Adrenal gland (tissue), 12 donors: ENCODE data around the gene BLNK. TPM values are rescaled to one million over a fixed set of nuclear protein-coding genes. Genes with fewer than 3 reads are reported as not detected.

Experiments used
- DNase-seq, 7 donors: peaks; one replicate each; pipeline ENCODE4 v3.0.0-alpha.2; 2019 to 2020
- H3K27ac ChIP-seq, 5 donors: fragments of 200-600 bp; sonication (generic) in 4 of 5; 1 replicate in 3 of 5; 2 replicates in 2 of 5; pipeline versions ENCODE4 v1.5.1 to v1.8.0; 2016 to 2020; ENCODE audit warnings: mild to moderate bottlenecking in 1 of 5
- H3K27me3 ChIP-seq: fragments of 200-600 bp; 2 replicates; pipeline ENCODE4 v1.8.0; 2021
- H3K36me3 ChIP-seq, 2 donors: fragments of 200-600 bp; replicated peaks in 1 of 2; 1 replicate in 1 of 2; 2 replicates in 1 of 2; pipeline versions ENCODE4 v1.5.1 to v1.8.0; 2018 to 2022
- H3K4me1 ChIP-seq, 2 donors: fragments of 200-600 bp; replicated peaks in 1 of 2; 1 replicate in 1 of 2; 2 replicates in 1 of 2; pipeline versions ENCODE4 v1.5.1 to v1.8.0; 2018 to 2021
- H3K4me3 ChIP-seq, 4 donors: fragments of 200-600 bp; sonication (generic) in 3 of 4; one replicate each; pipeline ENCODE4 v1.5.1; 2016 to 2018
- H3K9me3 ChIP-seq, 3 donors: fragments of 200-600 bp; sonication (generic) in 1 of 3; replicated peaks in 1 of 3; 1 replicate in 2 of 3; 2 replicates in 1 of 3; pipeline versions ENCODE4 v1.5.1 to v1.8.0; 2016 to 2021
- CTCF ChIP-seq, 6 experiments: fragments of 450-650 bp in 4 of 6; fragments of 200-600 bp in 2 of 6; sonication (generic) in 1 of 6; IDR thresholded peaks; 1 replicate in 5 of 6; 2 replicates in 1 of 6; pipeline versions ENCODE4 v1.5.1 to v1.8.0; 2016 to 2021; ENCODE audit warnings: antibody characterized with exemption in 6 of 6, mild to moderate bottlenecking in 2 of 6, moderate library complexity in 1 of 6
- POLR2A ChIP-seq, 2 donors: fragments of 450-650 bp; IDR thresholded peaks; one replicate each; pipeline ENCODE4 v1.6.1; 2017; ENCODE audit warnings: antibody characterized with exemption in 2 of 2, mild to moderate bottlenecking in 2 of 2, moderate library complexity in 1 of 2
- WGBS, 4 donors: extraction: QIAGEN DNeasy Blood & Tissue Kit in 2 of 4; methylation state at CpG; one replicate each; pipeline versions ENCODE4 v1.1.5 to v1.1.7; 2013 to 2017; 5-methylcytosine and 5-hydroxymethylcytosine counted together
- intact Hi-C, 2 donors: fragments of 100-400 bp; cut with DNase I; formaldehyde crosslinking; loops; one replicate each; pipeline versions ENCODE4 v1.14.1 to v1.15.0; 2022 to 2023
- polyA plus RNA-seq, 3 donors: library from polyadenylated mRNA; stranded (reverse); fragments of 200-250 nt in 2 of 3; fragments of 350-450 nt in 1 of 3; fragmentation: Illumina TruSeq in 1 of 3; extraction: RNeasy Lipid Tissue Mini Kit (QIAGEN cat#74804) in 1 of 3; gene quantifications; one replicate each; pipeline ENCODE4 v1.2.3, GENCODE V29; 2013 to 2014
- total RNA-seq, 9 donors: library from RNA; depleted of rRNA in 4 of 9; stranded (reverse); fragments of >200 nt in 4 of 9; fragments of 120-200 nt in 1 of 9; fragmentation: NEBNext Ultra II Directional in 1 of 9; extraction: Animal tissue kit (Norgen Biotek cat#: 25700) in 1 of 9; gene quantifications; one replicate each; pipeline versions ENCODE4 v1.1.0 to v1.2.4, GENCODE V29; 2013 to 2023
- donor health status: healthy with polysubstance abuse.
- donor health status: Bipolar disorder and iron deficiency.
- donor health status: DM: yes; HTN: yes; CAD: no.
- donor health status: DM: no; HTN: no; CAD: no.
- donor health status: DM: no; HTN: no; CAD: no.
- donor health status: DM: yes; HTN: yes; CAD: no.

Gene BLNK
- total and polyA plus RNA-seq, 12 donors: 0.72 to 8.5 (median 4.0) TPM

DNA sequence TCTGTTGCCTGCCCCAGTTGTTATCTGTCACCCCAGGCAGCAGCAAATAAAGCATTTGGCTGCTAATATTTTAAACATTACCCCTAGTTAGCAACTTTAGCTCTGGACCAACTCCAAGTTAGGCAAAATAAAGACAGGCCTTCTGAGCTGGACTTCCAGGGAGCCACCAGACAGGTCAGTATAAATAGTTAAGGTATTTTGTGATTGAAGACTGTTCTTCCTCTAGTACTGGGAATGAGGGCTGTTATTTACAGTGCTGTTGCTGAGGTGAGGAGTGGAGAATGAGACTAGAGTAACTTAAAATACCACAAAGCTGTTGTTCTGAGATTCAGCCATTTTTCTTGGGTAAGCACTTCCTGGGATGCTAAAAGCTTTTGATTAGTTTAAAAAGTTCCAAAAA lies 101.1 kb downstream of the BLNK start:
- H3K4me3 ChIP-seq: no peak overlapping the region
- TF ChIP-seq POLR2A (IDR thresholded peaks at IDR 0.05) (no peak), CTCF (IDR thresholded peaks at IDR 0.05) (no peak)
- H3K4me1 ChIP-seq: no peaks in the 10 kb centered on the region
- H3K36me3 ChIP-seq: no peaks in the 10 kb centered on the region
- H3K27me3 ChIP-seq: no peaks in the 10 kb centered on the region
- peaks cover 0 to 35% (median 25%) of the 10 kb centered on the region in 3 donors for H3K9me3 ChIP-seq
- intact Hi-C loops: no loop called here
- no peak for DNase-seq
- H3K27ac ChIP-seq: no peak overlapping the region

- TF ChIP-seq POLR2A (IDR thresholded peaks at IDR 0.05) (no peak), CTCF (IDR thresholded peaks at IDR 0.05) (no peak)
- no peak for DNase-seq
- Histone ChIP-seq H3K27me3 (no peaks in the 10 kb centered on the region), H3K4me1 (no peaks in the 10 kb centered on the region), H3K36me3 (no peaks in the 10 kb centered on the region), H3K4me3 (no peak overlapping the region), H3K27ac (no peak overlapping the region), H3K9me3 (peaks cover 0 to 28% (median 25%) of the 10 kb centered on the region in 3 donors)
- 75 to 84% (median 81%) methylated on average over 1 of the region's 1 CpG for WGBS, 4 donors
- intact Hi-C loops: no loop called here
Measured at GRCh38 chr10:96168546-96168945, 102.8 kb downstream of the BLNK start.

DNA sequence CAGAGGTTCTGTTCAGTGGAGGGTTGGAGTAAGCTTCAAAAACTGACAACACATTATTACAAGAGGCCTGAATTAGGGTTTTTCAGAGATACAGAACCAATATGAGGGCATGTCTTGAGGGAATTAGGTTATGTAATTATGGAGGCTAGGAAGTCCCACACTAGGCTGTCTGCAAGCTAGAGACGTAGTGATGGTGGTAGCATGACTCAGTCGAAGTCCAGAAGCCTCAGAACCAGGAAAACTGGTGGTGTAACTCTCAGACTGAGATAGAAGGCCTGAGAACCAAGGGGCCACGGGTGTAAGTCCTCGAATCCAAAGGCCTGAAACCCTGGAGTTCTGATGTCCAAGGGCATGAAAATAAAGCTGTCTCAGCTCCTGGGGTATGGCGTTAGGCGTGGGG lies 105.6 kb downstream of the BLNK start:
- 95 to 97% (median 97%) methylated on average over 6 of the region's 6 CpGs for WGBS, 4 donors
- no peaks in the 10 kb centered on the region for H3K4me1 ChIP-seq
- H3K27ac ChIP-seq: no peak overlapping the region
- no peak for DNase-seq
- H3K36me3 ChIP-seq: no peaks in the 10 kb centered on the region
- no peaks in the 10 kb centered on the region for H3K27me3 ChIP-seq
- H3K4me3 ChIP-seq: no peak overlapping the region
- intact Hi-C loops: no loop called here
- TF ChIP-seq POLR2A (IDR thresholded peaks at IDR 0.05) (no peak), CTCF (IDR thresholded peaks at IDR 0.05) (no peak)
- peaks cover 0 to 25% (median 16%) of the 10 kb centered on the region in 3 donors for H3K9me3 ChIP-seq

- Histone ChIP-seq H3K4me3 (no peak overlapping the region), H3K27me3 (no peaks in the 10 kb centered on the region), H3K36me3 (peaks cover 0 to 44% of the 10 kb centered on the region in 2 donors), H3K4me1 (no peaks in the 10 kb centered on the region), H3K27ac (no peak overlapping the region), H3K9me3 (no peaks in the 10 kb centered on the region)
- no peak for DNase-seq
- intact Hi-C loops: no loop called here
- 79 to 100% (median 90%) methylated on average over 1 of the region's 1 CpG for WGBS, 4 donors
- no peak for TF ChIP-seq CTCF (IDR thresholded peaks at IDR 0.05)
Measured at GRCh38 chr10:96153070-96153469, 118.3 kb downstream of the BLNK start.
